HepG2 (cell line): Measurements from ENCODE around the gene ZAR1.

Source experiments
- PREB ChIP-seq: sonication (generic); formaldehyde crosslinking; IDR thresholded peaks from 2 replicates; pipeline ENCODE4 v1.4.0; 2020; ENCODE audit warnings: missing genetic modification reagents
- PRMT3 ChIP-seq: sonication (generic); formaldehyde crosslinking; IDR thresholded peaks from 2 replicates; pipeline ENCODE4 v1.8.1; 2022; ENCODE audit warnings: low read depth, mild to moderate bottlenecking, moderate library complexity, missing genetic modification reagents, borderline replicate concordance
- SRF ChIP-seq: IDR thresholded peaks from 2 replicates; pipeline ENCODE4 v1.6.1; 2011; ENCODE audit warnings: mild to moderate bottlenecking, low read depth, low read length, moderate library complexity
- YY1 ChIP-seq: IDR thresholded peaks from 2 replicates; pipeline ENCODE4 v1.6.1; 2011; ENCODE audit warnings: low read length, low read depth, moderate library complexity, mild to moderate bottlenecking; ENCODE audit not compliant: insufficient read depth, insufficient replicate concordance
- ZNF264 ChIP-seq: sonication (generic); formaldehyde crosslinking; IDR thresholded peaks from 2 replicates; pipeline ENCODE4 v1.4.0; 2020; ENCODE audit warnings: missing genetic modification reagents

GRCh38 chr4:48499551-48500066 lies 9.6 kb downstream of the ZAR1 start:
- TF ChIP-seq YY1: no peak
- TF ChIP-seq PREB (CRISPR knock-in tag): no peak
- no peak for TF ChIP-seq ZNF264 (CRISPR knock-in tag)
- no peak for TF ChIP-seq SRF
- no peak for TF ChIP-seq PRMT3 (CRISPR knock-in tag)
